CD4-positive, alpha-beta memory T cell (primary cell): ENCODE results near the gene JARID2. TPM values are rescaled to one million over a fixed set of nuclear protein-coding genes. Genes with fewer than 3 reads are reported as not detected.

Source experiments
- CTCF ChIA-PET: fragments of 350-600 bp; sonication (Branson Sonifier 250); formaldehyde crosslinking; loops from one replicate; lab custom pipeline; 2021; ENCODE audit warnings: inconsistent platforms; ENCODE audit not compliant: partially characterized antibody; lab: Charles Lee
- POLR2A ChIA-PET: fragments of 350-600 bp; sonication (Branson Sonifier 250); formaldehyde crosslinking; loops from one replicate; lab custom pipeline; 2021; ENCODE audit not compliant: partially characterized antibody; lab: Charles Lee
- DNase-seq, 5 donors: peaks; one replicate each; pipeline versions ENCODE4 v3.0.0 to v3.0.0-alpha.2; 2020 to 2022; ENCODE audit warnings: mixed read lengths in 1 of 5
- H3K27ac ChIP-seq: one replicate; pipeline ENCODE4 v1.7.0; 2013; ENCODE audit warnings: low read depth, low read length
- H3K27me3 ChIP-seq: 2 replicates; pipeline ENCODE4 v1.7.0; 2013; ENCODE audit warnings: mild to moderate bottlenecking, low read length, moderate library complexity; ENCODE audit not compliant: insufficient read depth
- H3K36me3 ChIP-seq: 2 replicates; pipeline ENCODE4 v1.7.0; 2013; ENCODE audit warnings: mild to moderate bottlenecking, low read length, moderate library complexity; ENCODE audit not compliant: insufficient read depth
- H3K4me1 ChIP-seq: 2 replicates; pipeline ENCODE4 v1.7.0; 2013; ENCODE audit warnings: mild to moderate bottlenecking, low read length, moderate library complexity; ENCODE audit not compliant: insufficient read depth
- H3K4me3 ChIP-seq, 2 donors: one replicate each; pipeline ENCODE4 v1.7.0; 2013; ENCODE audit warnings: low read length in 2 of 2, mild to moderate bottlenecking in 1 of 2
- H3K9me3 ChIP-seq, 2 donors: one replicate each; pipeline ENCODE4 v1.7.0; 2013; ENCODE audit warnings: low read length in 2 of 2, control low read depth in 1 of 2; ENCODE audit not compliant: control insufficient read depth in 1 of 2
- H3K27ac Mint-ChIP-seq, 7 donors: one replicate each; pipeline ENCODE4 v1.8.0; 2020 to 2021; ENCODE audit warnings: mixed read lengths in 7 of 7, mild to moderate bottlenecking in 6 of 7, inconsistent platforms in 3 of 7, moderate library complexity in 3 of 7
- H3K27me3 Mint-ChIP-seq, 2 donors: one replicate each; pipeline ENCODE4 v1.8.0; 2020 to 2021; ENCODE audit warnings: mixed read lengths in 2 of 2
- H3K36me3 Mint-ChIP-seq, 2 donors: one replicate each; pipeline ENCODE4 v1.8.0; 2020 to 2021; ENCODE audit warnings: mixed read lengths in 2 of 2, inconsistent platforms in 1 of 2, mild to moderate bottlenecking in 1 of 2
- H3K4me1 Mint-ChIP-seq, 4 donors: one replicate each; pipeline ENCODE4 v1.8.0; 2020 to 2021; ENCODE audit warnings: mixed read lengths in 4 of 4, mild to moderate bottlenecking in 1 of 4
- H3K4me3 Mint-ChIP-seq, 8 donors: one replicate each; pipeline ENCODE4 v1.8.0; 2020 to 2021; ENCODE audit warnings: mixed read lengths in 8 of 8, mild to moderate bottlenecking in 7 of 8, moderate library complexity in 6 of 8, inconsistent platforms in 3 of 8
- H3K9me3 Mint-ChIP-seq, 8 donors: one replicate each; pipeline ENCODE4 v1.8.0; 2020 to 2021; ENCODE audit warnings: mixed read lengths in 8 of 8, mild to moderate bottlenecking in 5 of 8, inconsistent platforms in 3 of 8, moderate library complexity in 1 of 8
- intact Hi-C: fragments of 100-400 bp; cut with micrococcal nuclease; formaldehyde crosslinking; loops from one replicate; pipeline ENCODE4 v1.15.1; 2023
- polyA plus RNA-seq, 2 donors: library from polyadenylated mRNA; unstranded; fragments of 300-500 nt; fragmentation: Illumina TruSeq; gene quantifications; one replicate each; pipeline ENCODE4 v1.2.3, GENCODE V29; 2021
- total RNA-seq, 2 experiments: library from RNA; stranded (reverse); gene quantifications; one replicate each; pipeline ENCODE4 v1.2.3, GENCODE V29; 2021

JARID2 gene
- total and polyA plus RNA-seq, 4 experiments from 2014 or later = 2.4 to 21.6 (median 16.0) TPM

DNA sequence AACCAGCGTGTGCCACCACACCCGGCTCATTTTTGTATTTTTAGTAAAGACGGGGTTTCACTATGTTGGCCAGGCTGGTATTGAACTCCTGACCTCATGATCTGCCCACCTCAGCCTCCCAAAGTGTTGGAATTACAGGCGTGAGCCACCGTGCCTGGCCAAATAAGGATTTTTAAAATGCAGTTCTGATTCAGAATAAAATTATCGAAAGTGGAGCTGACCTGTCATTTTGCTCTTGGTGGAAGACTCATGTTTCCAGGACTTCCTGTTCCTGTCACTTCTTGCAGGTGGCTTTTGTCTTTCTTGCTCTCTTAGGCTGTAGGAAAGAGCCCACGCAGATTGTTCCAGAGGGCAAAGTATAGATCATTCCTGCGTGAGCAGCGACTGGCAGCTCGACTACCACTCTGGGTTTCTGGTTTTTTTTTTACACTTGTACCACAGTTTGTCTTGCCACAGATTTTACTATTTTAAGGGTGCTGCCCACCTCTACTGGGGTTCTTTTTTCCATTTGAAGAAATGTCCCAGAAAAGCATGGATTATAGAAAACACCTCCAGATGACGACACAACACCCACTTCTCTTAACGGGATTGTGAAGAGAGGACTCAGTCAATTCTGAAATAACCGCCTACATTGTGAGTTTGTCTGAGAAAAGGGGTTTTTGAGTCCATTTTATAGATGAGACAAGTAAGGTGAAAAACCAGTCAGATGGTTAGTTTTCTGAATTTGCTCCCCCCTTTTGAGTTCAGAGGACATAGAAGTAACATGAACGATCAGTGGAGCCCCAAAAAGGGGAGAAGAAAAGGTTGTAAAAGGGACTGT lies 7.5 kb downstream of the JARID2 start:
- no peaks in the 10 kb centered on the region for H3K9me3 ChIP-seq
- peaks cover 66 to 95% (median 80%) of the 10 kb centered on the region in 4 donors for H3K4me1 Mint-ChIP-seq
- DNase-seq = no peak
- ChIA-PET CTCF (interaction anchor here (1.6 kb wide), 1 partner anchor 15 kb away, joined by 4 read pairs; no protein-coding TSS in a partner anchor), POLR2A (interaction anchor here (0.7 to 2.0 kb wide), 3 partner anchors 8 to 1395 kb away, joined by 3 to 8 read pairs (median 3); partner anchors contain the start of gene JARID2)
- peak overlapping the region; percentile 42 for H3K27ac ChIP-seq
- peaks cover 95% of the 10 kb centered on the region for H3K4me1 ChIP-seq
- H3K36me3 Mint-ChIP-seq = peaks cover 9% of the 10 kb centered on the region in 2 donors
- H3K27me3 Mint-ChIP-seq = peaks cover 0 to 4% of the 10 kb centered on the region in 2 donors
- H3K36me3 ChIP-seq = no peaks in the 10 kb centered on the region
- peak overlapping the region; percentile 74 to 99 (median 87) for H3K4me3 Mint-ChIP-seq
- peak overlapping the region; percentile 54 to 100 (median 98) for H3K27ac Mint-ChIP-seq
- no peaks in the 10 kb centered on the region for H3K9me3 Mint-ChIP-seq
- H3K27me3 ChIP-seq = no peaks in the 10 kb centered on the region
- intact Hi-C loops = no loop called here
- H3K4me3 ChIP-seq = peak overlapping the region in 1 of 2 donors; percentile 29

DNA sequence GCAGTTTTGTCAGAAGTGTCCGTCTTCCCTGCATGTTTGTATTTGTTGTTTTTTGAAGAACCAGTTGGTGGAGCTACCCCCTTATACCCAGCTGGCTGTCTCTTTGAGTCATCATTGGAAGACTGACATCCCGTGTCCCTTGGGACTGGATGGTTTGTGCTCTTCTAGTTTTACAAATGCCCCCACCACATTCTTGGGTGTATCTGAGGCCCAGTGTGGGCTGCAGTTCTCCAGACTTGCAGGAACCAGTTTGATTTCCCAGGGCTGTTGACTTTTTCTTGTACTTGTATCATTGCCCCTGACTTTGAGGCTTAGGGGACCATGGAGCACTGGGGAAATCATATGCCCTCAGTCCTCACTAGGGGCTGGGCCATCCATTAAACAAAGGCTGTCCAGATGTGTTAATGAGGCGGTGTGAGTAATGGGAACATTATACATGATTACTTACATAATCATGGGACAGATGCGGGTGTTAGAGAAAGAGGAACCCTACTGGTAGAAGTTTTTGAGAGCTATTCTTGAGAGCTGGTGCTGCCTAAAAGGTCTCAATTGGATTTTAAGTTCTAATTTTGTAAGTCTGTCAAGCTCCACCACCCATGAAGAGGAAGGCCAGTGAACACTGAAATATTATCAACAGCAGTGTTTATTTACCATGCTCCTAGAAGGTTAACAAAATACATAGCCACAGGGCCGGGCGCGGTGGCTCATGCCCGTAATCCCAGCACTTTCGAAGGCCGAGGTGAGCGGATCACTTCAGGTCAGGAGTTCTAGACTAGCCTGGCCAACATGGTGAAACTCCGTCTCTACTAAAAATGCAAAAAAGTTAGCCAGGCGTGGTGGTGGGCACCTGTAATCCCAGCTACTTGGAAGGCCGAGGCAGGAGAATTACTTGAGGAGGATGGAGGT lies 8.5 kb downstream of the JARID2 start:
- DNase-seq = no peak
- Mint-ChIP-seq H3K4me3 (peak overlapping the region; percentile 2 to 95 (median 58)), H3K27ac (peak overlapping the region; percentile 57 to 100 (median 98)), H3K4me1 (peaks cover 71 to 99% (median 86%) of the 10 kb centered on the region in 4 donors), H3K36me3 (peaks cover 5 to 9% of the 10 kb centered on the region in 2 donors), H3K9me3 (no peaks in the 10 kb centered on the region), H3K27me3 (no peaks in the 10 kb centered on the region)
- no peaks in the 10 kb centered on the region for H3K36me3 ChIP-seq
- intact Hi-C loops = no loop called here
- ChIA-PET POLR2A (interaction anchor here (0.6 to 2.0 kb wide), 4 partner anchors 8 to 90 kb away, joined by 3 to 8 read pairs (median 3); partner anchors contain the start of gene JARID2), CTCF (interaction anchor here (1.6 kb wide), 1 partner anchor 14 kb away, joined by 4 read pairs; no protein-coding TSS in a partner anchor)
- no peaks in the 10 kb centered on the region for H3K27me3 ChIP-seq
- no peaks in the 10 kb centered on the region for H3K9me3 ChIP-seq
- H3K4me3 ChIP-seq = no peak overlapping the region
- no peak overlapping the region for H3K27ac ChIP-seq
- peaks cover 100% of the 10 kb centered on the region for H3K4me1 ChIP-seq

DNA sequence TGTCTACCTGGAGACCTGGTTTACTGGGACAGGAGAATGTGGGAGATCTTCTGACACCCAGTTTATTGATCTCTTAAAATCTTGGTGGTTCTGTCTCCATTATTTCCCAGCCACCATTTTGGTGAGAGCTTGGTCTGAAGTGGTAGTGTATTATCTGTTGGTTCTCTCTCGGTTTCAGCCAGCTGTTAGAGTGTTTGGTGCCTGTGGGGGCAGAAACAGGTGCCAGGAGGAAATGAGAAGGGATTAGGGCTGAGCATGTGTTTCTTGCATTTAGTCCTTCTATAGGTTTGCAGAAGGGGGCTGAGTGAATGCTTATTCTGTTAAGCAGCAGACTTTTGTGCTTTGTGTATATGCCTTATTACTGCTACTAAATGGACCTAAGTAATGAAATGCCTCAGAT lies 9.6 kb downstream of the JARID2 start:
- Histone ChIP-seq H3K27me3 (no peaks in the 10 kb centered on the region), H3K4me1 (peaks cover 100% of the 10 kb centered on the region), H3K36me3 (no peaks in the 10 kb centered on the region), H3K27ac (no peak overlapping the region), H3K4me3 (no peak overlapping the region), H3K9me3 (no peaks in the 10 kb centered on the region)
- peak overlapping the region; percentile 22 to 98 (median 54) for H3K27ac Mint-ChIP-seq
- no peak for DNase-seq
- POLR2A ChIA-PET = interaction anchor here (1.0 to 2.0 kb wide), 2 partner anchors 10 to 11 kb away, joined by 3 to 8 read pairs; partner anchors contain the start of gene JARID2
- CTCF ChIA-PET = no interaction called here
- peak overlapping the region in 5 of 8 donors; percentile 17 to 67 (median 23) for H3K4me3 Mint-ChIP-seq
- H3K27me3 Mint-ChIP-seq = no peaks in the 10 kb centered on the region
- intact Hi-C loops = loop anchor here (5.0 kb wide), 1 partner anchor 378 kb away; no protein-coding TSS in a partner anchor
- peaks cover 3 to 9% of the 10 kb centered on the region in 2 donors for H3K36me3 Mint-ChIP-seq
- no peaks in the 10 kb centered on the region for H3K9me3 Mint-ChIP-seq
- H3K4me1 Mint-ChIP-seq = peaks cover 70 to 99% (median 86%) of the 10 kb centered on the region in 4 donors

DNA sequence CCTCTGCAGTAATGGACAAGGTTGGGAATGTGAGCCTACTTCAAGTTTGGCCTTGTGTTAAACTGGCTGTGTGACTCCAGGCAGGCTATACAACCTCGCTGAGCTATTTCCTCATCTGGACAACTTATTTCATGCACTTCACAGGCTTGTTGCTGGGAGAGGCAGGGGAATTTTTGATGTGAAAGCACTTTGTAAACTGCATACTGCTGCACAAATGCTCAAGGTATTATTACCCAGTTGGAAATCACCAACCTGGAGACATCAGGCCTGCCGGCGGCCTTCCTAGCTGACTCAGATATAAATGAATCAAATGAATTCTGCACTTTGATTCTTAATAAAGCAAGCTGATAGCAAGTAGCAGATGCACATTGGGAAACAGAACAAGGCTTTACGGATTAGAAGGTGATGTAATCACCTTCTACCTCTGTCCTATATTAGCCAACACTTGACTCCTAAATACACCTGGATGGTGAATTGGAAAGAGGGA lies 10.1 kb downstream of the JARID2 start:
- Mint-ChIP-seq H3K27me3 (no peaks in the 10 kb centered on the region), H3K36me3 (peaks cover 3 to 9% of the 10 kb centered on the region in 2 donors), H3K27ac (peak overlapping the region in 5 of 7 donors; percentile 31 to 98 (median 54)), H3K4me3 (peak overlapping the region in 3 of 8 donors; percentile 30 to 67 (median 35)), H3K4me1 (peaks cover 72 to 99% (median 87%) of the 10 kb centered on the region in 4 donors), H3K9me3 (no peaks in the 10 kb centered on the region)
- Histone ChIP-seq H3K36me3 (no peaks in the 10 kb centered on the region), H3K4me3 (no peak overlapping the region), H3K27ac (no peak overlapping the region), H3K9me3 (no peaks in the 10 kb centered on the region), H3K27me3 (no peaks in the 10 kb centered on the region), H3K4me1 (peaks cover 98% of the 10 kb centered on the region)
- ChIA-PET CTCF (no interaction called here), POLR2A (interaction anchor here (1.0 kb wide), 1 partner anchor 11 kb away, joined by 3 read pairs; no protein-coding TSS in a partner anchor)
- intact Hi-C loops = loop anchor here (5.0 kb wide), 1 partner anchor 379 kb away; no protein-coding TSS in a partner anchor
- no peak for DNase-seq

DNA sequence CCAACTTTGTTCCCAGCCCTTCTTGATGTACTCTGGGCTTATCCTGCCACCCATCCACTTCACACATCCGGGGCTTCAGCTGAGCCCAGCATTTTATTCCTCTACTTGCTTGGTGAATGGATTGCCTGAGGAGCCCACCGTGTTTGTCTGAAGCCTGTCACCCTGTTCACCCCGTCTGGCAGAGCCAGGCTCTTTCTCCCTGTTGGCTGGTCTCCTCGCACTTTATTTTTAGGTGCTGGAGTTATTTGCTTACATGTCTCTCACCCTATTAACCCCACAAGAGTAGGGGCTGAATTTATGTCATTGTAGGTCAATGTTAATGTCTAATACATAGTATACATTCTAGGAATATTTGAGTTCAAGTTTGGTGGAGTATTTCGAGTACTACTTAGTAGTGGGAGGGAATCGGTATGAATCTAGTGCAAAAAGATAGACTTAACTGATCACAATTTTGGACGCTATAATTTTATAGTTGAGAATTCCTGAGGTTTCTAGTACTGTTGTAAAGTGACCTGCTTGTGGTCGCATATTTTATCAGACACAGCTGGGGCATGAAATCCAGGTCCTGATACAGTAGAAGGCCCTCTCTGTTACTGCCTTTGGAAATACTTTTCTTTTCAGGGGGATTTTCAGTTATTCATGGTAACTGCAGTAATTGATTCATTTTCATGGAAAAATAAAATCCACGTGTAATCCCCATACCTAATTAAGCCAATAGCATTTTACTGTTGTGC lies 10.8 kb downstream of the JARID2 start:
- H3K9me3 ChIP-seq = no peaks in the 10 kb centered on the region
- intact Hi-C loops = loop anchor here (5.0 kb wide), 1 partner anchor 379 kb away; no protein-coding TSS in a partner anchor
- CTCF ChIA-PET = no interaction called here
- peaks cover 3 to 9% of the 10 kb centered on the region in 2 donors for H3K36me3 Mint-ChIP-seq
- no peaks in the 10 kb centered on the region for H3K27me3 ChIP-seq
- H3K9me3 Mint-ChIP-seq = no peaks in the 10 kb centered on the region
- H3K4me1 Mint-ChIP-seq = peaks cover 69 to 99% (median 86%) of the 10 kb centered on the region in 4 donors
- POLR2A ChIA-PET = interaction anchor here (1.0 kb wide), 1 partner anchor 8 kb away, joined by 4 read pairs; no protein-coding TSS in a partner anchor
- H3K27me3 Mint-ChIP-seq = no peaks in the 10 kb centered on the region
- no peak for DNase-seq
- H3K36me3 ChIP-seq = no peaks in the 10 kb centered on the region
- no peak overlapping the region for H3K4me3 ChIP-seq
- peak overlapping the region; percentile 6 to 98 (median 66) for H3K27ac Mint-ChIP-seq
- H3K27ac ChIP-seq = no peak overlapping the region
- H3K4me3 Mint-ChIP-seq = peak overlapping the region in 3 of 8 donors; percentile 10 to 37 (median 14)
- H3K4me1 ChIP-seq = peaks cover 91% of the 10 kb centered on the region
